GM21723 (cell line): ENCODE measurements around the gene GID8.
A peak's percentile ranks its signal among the peaks of the same experiment; 100 is the strongest.

Experiments
- ATAC-seq: cut with Tn5 transposase; IDR thresholded peaks from one replicate; pipeline ENCODE4 v1.9.1; 2021; ENCODE audit warnings: mild to moderate bottlenecking, moderate library complexity; ENCODE audit not compliant: unreplicated experiment

GID8 gene

GRCh38 chr20:62941792-62942191 lies 3.8 kb downstream of the GID8 start:
- ATAC-seq, result no peak

- no peak for ATAC-seq
Measured at GRCh38 chr20:62942456-62942855, 4.5 kb downstream of the GID8 start.

- ATAC-seq, result no peak
Measured at GRCh38 chr20:62943396-62943795, 5.4 kb downstream of the GID8 start.

GRCh38 chr20:62944184-62944583 lies 6.2 kb downstream of the GID8 start:
- no peak for ATAC-seq

- ATAC-seq, result no peak
Measured at GRCh38 chr20:62944746-62945145, 6.8 kb downstream of the GID8 start.

- no peak for ATAC-seq
Measured at GRCh38 chr20:62945771-62946339, 7.9 kb downstream of the GID8 start.

GRCh38 chr20:62946918-62947317 lies 9.0 kb downstream of the GID8 start:
- ATAC-seq, result no peak

GRCh38 chr20:62947532-62948300 lies 9.8 kb downstream of the GID8 start:
- no peak for ATAC-seq

GRCh38 chr20:62949153-62949821 lies 11.3 kb downstream of the GID8 start:
- no peak for ATAC-seq

- ATAC-seq, result no peak
Measured at GRCh38 chr20:62949962-62950361, 12.0 kb downstream of the GID8 start.

GRCh38 chr20:62950741-62951140 lies 12.8 kb downstream of the GID8 start:
- no peak for ATAC-seq

GRCh38 chr20:62951143-62951895 lies 13.4 kb downstream of the GID8 start:
- ATAC-seq, result no peak

GRCh38 chr20:62951896-62952372 lies 14.0 kb downstream of the GID8 start:
- ATAC-seq, result no peak

- ATAC-seq, result peak; percentile 43
Measured at GRCh38 chr20:62952373-62952967, 14.5 kb downstream of the GID8 start, which contains the start of gene SLC17A9. Gene SLC17A9 (plus strand): TSS chr20:62952709. CDS start chr20:62952831, 122 bp downstream.

- peak; percentile 1 for ATAC-seq
Measured at GRCh38 chr20:62952968-62953838, 15.3 kb downstream of the GID8 start.

GRCh38 chr20:62953839-62954703 lies 16.1 kb downstream of the GID8 start:
- peak; percentile 76 for ATAC-seq

GRCh38 chr20:62955519-62956386 lies 17.8 kb downstream of the GID8 start:
- ATAC-seq, result no peak
